Measurements from ENCODE around the gene GFPT2.

Gene GFPT2

GRCh38 chr5:180378438-180379344, 25.6 kb upstream of the GFPT2 start:
- no peak for DNase-seq

GRCh38 chr5:180377556-180378197, 24.5 kb upstream of the GFPT2 start:
- no peak for DNase-seq

GRCh38 chr5:180376511-180376910, 23.4 kb upstream of the GFPT2 start:
- no peak for DNase-seq

GRCh38 chr5:180375955-180376354, 22.8 kb upstream of the GFPT2 start:
- DNase-seq, result no peak

DNA sequence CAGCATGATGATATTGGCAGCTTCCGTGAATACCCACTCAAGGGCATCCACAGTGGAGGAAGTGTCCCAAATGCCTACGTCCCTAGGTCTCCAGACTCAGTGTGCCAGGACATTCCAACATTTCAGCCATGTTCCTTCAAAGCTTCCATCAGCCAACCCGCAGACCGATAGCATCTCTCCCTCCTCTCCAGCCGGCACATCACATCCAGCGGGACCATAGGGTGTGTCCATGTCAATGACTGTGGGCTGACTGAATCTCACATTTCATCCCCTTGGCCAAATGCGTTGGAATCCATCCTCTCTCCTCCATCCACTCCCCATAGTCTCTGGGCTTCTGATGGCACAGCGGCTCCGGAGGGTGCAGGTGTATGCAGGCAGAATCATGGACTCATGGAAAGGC, 22.2 kb upstream of the GFPT2 start:
- DNase-seq, result no peak

- DNase-seq, result no peak
These were observed 20.7 kb upstream of the GFPT2 start for GRCh38 chr5:180373870-180374269.

GRCh38 chr5:180373454-180373853, 20.3 kb upstream of the GFPT2 start:
- no peak for DNase-seq

DNA sequence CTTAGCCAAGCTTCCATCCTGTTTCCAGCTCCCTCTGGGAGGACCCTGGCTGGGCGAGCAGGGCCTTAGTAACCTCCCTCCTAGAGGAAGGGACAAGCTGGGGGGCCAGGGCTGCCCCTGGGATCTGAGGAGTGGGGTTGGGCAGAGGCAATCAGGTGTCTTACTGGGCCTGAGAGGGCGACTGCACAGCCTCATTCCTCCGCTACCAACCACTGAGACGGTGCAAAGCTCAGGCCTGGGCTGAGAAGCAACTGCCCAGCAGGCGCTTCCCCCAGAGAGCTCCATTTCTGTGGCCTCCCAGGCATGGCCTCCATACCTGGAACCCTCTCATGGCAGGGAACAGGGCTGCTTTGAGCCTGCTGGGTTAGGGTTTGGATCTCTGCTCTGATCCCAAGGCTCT, 18.8 kb upstream of the GFPT2 start:
- no peak for DNase-seq

GRCh38 chr5:180370861-180371641, 17.9 kb upstream of the GFPT2 start:
- DNase-seq, result no peak

DNA sequence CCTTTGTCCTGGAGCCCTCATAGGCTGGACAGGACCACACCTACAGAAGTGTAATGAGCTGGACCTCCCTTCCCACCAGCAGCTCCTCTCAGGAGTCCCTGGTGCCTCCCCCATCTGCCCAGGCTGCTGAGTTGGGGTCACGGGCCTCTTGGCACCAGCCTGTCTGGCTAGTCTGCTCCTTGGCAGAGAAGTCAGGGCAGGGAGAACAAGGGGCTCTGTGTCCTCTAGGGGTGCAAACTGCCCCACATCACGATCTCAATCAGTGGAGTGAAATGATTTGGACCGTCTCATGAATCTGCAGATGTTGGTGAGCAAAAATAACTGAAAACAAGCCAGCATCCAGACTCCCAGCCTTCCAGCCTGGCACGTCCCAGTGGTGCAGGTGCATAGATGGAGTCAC, 14.9 kb upstream of the GFPT2 start:
- no peak for DNase-seq

GRCh38 chr5:180367300-180367699, 14.2 kb upstream of the GFPT2 start:
- no peak for DNase-seq

GRCh38 chr5:180366326-180366725, 13.2 kb upstream of the GFPT2 start:
- no peak for DNase-seq

DNA sequence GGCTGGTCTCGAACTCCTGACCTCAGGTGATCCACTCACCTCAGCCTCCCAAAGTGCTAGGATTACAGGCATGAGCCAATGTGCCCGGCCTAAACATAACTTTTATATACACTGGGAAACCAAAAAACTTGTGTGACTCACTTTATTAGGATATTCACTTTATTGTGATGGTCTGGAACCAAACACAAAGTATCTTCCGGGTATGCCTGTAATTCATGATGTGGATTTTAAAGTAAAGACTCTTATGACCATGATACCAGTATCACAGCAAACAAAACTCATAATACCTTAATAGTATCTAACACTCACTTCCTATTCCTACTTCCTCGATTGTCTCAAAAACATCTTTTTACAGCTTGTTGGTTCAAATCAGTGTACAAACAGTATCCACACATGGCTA, 12.7 kb upstream of the GFPT2 start:
- DNase-seq, result no peak

DNA sequence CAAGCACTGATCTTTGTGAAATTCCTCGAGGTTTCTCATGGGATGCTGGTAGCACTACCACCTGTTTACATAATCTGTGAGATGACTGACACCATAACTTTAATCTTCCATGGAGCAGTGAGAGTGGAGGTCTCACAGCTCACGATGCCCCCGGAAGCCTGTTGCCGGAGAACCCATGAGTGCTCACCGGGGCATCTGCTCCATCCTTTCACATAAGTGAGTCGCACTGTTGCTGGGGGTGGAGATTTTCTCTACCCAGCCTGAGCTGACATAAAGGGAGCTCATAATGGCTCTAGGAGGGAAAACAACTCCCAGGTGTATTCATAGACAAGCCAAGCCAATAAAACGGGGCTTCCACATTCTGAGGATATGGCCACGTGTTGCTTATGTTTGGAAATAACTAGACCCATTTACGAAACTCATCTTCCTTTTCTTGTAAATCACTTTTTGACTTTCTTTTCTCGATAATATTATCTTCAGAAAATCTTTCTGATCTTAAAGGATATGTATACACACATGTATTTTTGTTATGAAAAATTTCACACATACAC, 11.2 kb upstream of the GFPT2 start:
- DNase-seq, result no peak

- no peak for DNase-seq
These were observed 7.2 kb upstream of the GFPT2 start for GRCh38 chr5:180360078-180360957.

DNA sequence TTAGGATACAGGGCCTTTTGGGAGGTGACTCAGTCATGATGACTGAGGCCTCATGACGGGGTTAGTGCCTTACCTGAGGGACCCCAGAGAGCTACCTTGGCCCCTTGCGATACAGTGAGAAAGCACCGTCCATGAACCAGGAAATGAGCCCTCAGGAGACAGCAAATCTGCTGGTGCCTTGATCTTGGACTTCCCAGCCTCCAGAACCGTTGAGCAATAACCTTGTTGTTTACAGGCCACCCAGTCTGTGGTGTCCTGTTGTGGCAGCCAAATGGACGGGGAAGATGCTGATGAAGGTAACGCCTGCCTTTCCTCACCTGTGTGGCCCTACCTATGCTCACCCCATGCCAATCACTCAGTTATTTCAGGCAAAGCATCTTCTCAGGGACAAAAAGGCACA, 5.6 kb upstream of the GFPT2 start:
- DNase-seq, result no peak

DNA sequence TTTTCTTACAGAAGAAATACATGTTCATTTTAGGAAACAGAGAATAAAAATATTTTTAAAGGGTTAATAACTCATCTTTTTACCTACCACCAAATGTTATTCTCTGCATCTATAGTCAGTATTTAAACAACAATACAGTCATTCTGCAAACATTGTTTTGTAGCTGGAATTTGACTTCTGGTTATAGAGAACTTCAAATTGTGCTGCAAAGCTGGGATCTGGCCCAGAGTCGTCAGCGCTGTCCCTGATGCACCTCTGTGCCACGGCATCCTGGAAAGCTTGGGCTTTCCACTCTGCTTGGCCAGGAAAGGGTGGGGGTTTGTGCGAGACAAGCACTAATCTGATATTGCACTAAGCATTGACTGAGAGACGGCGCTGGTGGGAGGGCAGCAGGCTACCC, 5.0 kb upstream of the GFPT2 start:
- DNase-seq, result no peak

DNA sequence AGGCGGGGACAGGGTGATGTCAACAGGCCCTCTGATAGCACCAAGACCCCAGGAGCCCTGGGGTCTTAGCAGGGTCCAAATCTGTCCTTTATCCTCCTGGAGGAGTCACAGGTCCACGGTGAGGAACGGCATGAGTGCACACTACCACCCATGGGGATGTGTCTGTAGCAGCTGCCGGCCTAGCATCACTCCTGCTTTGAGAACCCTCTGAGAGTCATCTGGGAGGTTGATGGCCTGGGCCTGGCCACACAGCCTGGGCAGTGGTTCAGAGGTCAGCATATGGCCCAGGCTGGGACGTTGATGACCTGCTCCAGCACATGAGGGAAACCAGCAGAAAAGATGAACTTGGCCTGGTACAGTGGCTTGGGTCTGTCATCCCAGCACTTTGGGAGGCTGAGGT, 1.8 kb upstream of the GFPT2 start:
- DNase-seq, result no peak

DNA sequence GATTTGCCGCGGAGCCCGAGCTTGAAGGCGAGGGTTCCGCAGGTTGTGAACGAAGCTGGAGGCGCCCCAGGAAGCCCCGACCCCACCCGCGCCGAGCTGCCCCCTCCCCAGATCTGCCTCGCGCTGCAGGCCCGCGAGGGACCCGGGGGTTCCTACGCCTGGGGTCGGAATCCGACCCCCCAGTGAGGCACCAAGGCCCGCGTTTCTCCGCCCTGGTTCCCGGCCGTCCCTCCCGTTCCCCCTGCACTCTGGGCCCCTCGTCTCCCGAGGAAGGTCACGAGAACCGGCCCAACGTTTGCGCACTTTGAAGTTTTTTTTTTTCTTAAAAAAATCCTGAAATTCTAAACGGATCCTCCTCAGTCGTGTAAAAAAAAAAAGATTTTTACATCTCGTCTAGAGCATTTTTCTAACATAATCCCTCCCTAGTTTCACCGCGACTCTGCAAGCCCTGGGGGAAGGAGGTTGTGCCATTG, 880 bp upstream of the GFPT2 start:
- no peak for DNase-seq

DNA sequence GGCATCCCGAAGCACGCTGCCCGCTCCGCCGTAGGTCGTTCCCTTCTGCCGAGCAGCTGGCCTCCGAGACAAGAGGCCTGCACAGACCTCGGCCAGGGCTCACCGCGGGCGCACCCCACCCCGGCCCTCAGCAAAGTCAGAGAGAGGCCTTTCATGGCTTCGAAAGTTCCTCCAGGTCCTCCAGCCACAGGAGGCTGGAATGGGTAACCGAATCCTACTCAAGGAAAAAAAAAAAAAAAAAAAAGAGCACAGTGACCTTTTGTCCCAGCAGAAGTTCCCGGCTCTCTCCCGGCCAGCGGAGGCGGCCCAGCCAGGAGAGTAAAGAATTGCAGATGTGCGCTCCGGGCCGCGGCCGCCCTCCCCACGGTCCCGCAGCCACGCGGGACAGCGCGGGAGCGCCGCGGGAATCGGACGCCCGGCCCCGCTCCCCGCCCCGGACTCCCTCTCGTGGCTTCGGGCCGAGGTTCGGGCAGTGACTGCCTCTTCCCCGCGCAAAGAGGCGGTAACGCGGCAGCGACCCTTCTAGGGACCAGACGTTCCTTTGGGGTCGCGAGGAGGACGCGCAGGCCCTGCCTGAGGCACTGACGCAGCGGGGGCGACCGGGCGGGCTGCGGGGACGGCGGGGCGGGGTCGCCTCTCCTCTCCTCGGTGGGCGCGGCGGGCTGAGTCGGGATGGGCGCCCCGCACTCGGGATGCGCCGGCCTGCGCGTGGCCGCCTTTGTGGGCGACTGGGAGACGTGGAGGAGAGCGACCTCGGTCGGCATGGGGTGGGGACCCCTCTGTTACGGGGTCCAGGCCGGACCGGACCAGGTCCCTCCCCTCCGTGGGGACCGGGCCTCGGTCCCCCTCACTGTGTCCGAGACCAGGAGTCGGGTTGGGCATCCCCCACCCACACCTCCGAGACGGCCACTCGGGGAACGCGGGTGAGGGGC, 754 bp downstream of the GFPT2 start:
- DNase-seq, result no peak

Data from stimulated activated CD4-positive, alpha-beta T cell treated with anti-CD3 and anti-CD28 coated beads, Interleukin-4, amount 100 ng/mL, for 24 hours (primary cell).